Measurements from ENCODE around the gene FLYWCH2. TPM values are rescaled to one million over a fixed set of nuclear protein-coding genes. Genes with fewer than 3 reads are reported as not detected.
A peak's percentile ranks its signal among the peaks of the same experiment; 100 is the strongest.

The FLYWCH2 gene
- total RNA-seq, 2 experiments from 2014 or later: 18.9 to 19.3 TPM

DNA sequence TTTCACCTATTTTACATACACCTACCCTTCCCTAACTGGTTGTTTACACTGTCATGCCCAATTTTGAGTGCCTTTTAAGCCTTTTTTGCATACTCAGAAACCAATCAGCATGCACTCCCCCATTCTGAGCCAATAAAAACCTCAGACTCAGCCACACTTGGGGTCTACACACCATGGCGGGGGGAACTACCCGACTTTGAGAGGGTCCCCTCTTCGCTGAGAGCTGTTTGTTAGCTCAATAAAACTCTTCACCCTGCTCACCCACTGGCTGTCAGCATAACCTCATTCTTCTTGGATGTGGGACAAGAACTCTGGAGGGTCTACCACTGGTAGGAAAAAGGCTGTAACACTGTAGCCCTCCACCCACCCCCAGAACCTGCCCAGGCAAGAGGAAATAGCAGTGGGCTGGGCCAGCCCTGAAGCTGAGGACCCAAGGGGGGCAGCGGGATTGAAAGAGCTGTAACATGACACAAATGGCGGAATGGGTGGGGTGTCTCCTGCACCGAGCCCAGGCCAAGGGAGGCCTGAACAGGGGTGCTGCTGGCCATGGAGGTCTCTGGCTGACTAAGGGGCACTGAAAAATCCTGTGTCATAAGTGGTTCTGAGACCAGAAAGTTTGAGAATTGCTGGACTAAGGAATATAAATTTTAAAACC lies 3.0 kb upstream of the FLYWCH2 start:
- ATAC-seq: no peak
- peaks cover 7% of the 10 kb centered on the region for H3K4me1 Mint-ChIP-seq (ENCODE audit: low read depth)
- no peak overlapping the region for H3K27ac Mint-ChIP-seq
- no peak overlapping the region for H3K4me3 Mint-ChIP-seq
- no peaks in the 10 kb centered on the region for H3K36me3 Mint-ChIP-seq (ENCODE audit: low read depth)
- TF ChIP-seq, protein P1, sequence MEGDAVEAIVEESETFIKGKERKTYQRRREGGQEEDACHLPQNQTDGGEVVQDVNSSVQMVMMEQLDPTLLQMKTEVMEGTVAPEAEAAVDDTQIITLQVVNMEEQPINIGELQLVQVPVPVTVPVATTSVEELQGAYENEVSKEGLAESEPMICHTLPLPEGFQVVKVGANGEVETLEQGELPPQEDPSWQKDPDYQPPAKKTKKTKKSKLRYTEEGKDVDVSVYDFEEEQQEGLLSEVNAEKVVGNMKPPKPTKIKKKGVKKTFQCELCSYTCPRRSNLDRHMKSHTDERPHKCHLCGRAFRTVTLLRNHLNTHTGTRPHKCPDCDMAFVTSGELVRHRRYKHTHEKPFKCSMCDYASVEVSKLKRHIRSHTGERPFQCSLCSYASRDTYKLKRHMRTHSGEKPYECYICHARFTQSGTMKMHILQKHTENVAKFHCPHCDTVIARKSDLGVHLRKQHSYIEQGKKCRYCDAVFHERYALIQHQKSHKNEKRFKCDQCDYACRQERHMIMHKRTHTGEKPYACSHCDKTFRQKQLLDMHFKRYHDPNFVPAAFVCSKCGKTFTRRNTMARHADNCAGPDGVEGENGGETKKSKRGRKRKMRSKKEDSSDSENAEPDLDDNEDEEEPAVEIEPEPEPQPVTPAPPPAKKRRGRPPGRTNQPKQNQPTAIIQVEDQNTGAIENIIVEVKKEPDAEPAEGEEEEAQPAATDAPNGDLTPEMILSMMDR (IDR thresholded peaks at IDR 0.05): no peak
- ChIA-PET CTCF (interaction anchor here (0.7 to 1.9 kb wide), 5 partner anchors 12 to 41 kb away, joined by 3 to 11 read pairs (median 4); no protein-coding TSS in a partner anchor), POLR2A (interaction anchor here (1.1 kb wide), 1 partner anchor 12 kb away, joined by 4 read pairs; no protein-coding TSS in a partner anchor)
- no peak for DNase-seq
- H3K9me3 Mint-ChIP-seq: peaks cover 1% of the 10 kb centered on the region
- intact Hi-C loops (cut with micrococcal nuclease): loop anchor here (5.0 kb wide), 1 partner anchor 32 kb away; the partner anchor contains the start of gene FLYWCH1
- peaks cover 3% of the 10 kb centered on the region for H3K27me3 Mint-ChIP-seq

DNA sequence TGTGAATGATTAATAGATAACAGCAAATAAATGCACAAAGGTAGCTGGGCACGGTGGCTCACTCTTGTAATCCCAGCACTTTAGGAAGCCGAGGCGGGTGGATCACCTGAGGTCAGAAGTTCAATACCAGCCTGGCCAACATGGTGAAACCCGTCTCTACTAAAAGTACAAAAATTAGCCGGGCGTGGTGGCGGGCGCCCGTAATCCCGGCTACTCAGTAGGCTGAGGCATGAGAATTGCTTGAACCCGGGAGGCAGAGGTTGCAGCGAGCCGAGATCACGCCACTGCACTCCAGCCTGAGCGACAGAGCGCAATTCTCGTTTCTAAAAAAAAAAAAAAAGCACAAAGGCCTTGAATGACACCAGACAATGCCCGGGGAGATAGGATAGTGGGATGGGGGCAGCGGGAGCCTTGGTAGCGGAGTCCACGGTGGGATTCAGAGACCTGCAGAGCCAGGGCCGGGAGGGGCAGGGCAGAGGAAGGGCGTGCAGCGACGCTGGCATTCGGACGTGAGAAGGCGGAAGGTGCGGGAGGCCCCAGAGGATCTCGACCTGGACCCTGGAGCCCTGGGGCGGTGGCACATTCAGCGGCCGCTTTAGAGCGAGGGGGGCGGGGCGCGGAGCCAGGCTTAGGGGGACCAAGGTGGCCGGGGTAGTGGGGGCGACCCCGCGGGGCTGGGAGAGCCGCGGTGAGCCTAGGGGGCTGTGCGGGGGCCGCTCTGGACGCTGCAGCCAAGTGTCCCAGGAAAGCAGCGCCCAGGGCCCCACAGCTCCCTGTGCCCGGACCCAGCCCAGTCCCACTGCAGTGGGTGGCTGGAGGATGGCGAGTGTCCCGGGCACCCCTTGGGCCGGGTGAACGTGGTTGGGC lies 999 bp upstream of the FLYWCH2 start:
- TF ChIP-seq, protein P1 (IDR thresholded peaks at IDR 0.05): no peak
- H3K36me3 Mint-ChIP-seq (ENCODE audit: low read depth): no peaks in the 10 kb centered on the region

DNA sequence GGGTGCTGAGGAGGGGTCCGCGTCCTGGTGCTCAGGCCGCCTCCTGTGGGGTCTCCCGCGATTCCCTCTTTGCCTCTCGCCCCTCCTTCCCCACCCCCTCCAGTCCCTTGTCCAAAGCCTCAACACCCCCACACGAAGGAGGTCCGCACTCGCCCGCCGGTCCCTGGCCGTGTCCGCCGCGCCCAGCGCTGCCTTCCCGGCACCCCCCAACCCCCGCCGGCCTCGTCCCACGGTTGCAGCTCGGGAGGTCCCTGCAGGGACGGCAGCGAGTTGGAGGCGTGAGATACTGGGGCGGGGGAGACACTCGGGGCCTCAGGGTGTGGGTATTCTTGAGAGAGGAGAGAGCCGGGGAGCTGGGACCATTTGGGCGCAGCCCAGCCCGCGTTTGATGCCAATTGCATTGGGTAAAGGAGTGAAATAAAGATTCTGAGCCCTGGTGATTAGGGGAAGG lies 468 bp downstream of the FLYWCH2 start:
- peak overlapping the region; percentile 89 for H3K4me3 Mint-ChIP-seq
- intact Hi-C loops (cut with micrococcal nuclease): no loop called here
- H3K27ac Mint-ChIP-seq: peak overlapping the region; percentile 74
- ATAC-seq (no peak), DNase-seq (peak; percentile 24)
- H3K4me1 Mint-ChIP-seq (ENCODE audit: low read depth): peaks cover 13% of the 10 kb centered on the region
- peaks cover 1% of the 10 kb centered on the region for H3K9me3 Mint-ChIP-seq
- CTCF ChIA-PET: interaction anchor here (0.6 to 3.8 kb wide), 14 partner anchors 12 to 86 kb away, joined by 3 to 27 read pairs (median 4); no protein-coding TSS in a partner anchor
- no peaks in the 10 kb centered on the region for H3K27me3 Mint-ChIP-seq
- POLR2A ChIA-PET: interaction anchor here (0.5 to 2.3 kb wide), 6 partner anchors 10 to 350 kb away, joined by 3 to 12 read pairs (median 3); no protein-coding TSS in a partner anchor
- H3K36me3 Mint-ChIP-seq (ENCODE audit: low read depth): peaks cover 1% of the 10 kb centered on the region
- TF ChIP-seq, protein P1 (IDR thresholded peaks at IDR 0.05): no peak

More for the DNA sequence above, 999 bp upstream of the FLYWCH2 start:
- ChIA-PET POLR2A (interaction anchor here (0.7 to 2.3 kb wide), 9 partner anchors 9 to 320 kb away, joined by 3 to 12 read pairs (median 3); no protein-coding TSS in a partner anchor), CTCF (interaction anchor here (0.9 to 3.8 kb wide), 9 partner anchors 8 to 45 kb away, joined by 3 to 27 read pairs (median 10); no protein-coding TSS in a partner anchor)
- ATAC-seq (peak; percentile 2), DNase-seq (peak; percentile 50)
- H3K27ac Mint-ChIP-seq: peak overlapping the region; percentile 91
- H3K4me3 Mint-ChIP-seq: peak overlapping the region; percentile 89
- H3K9me3 Mint-ChIP-seq: peaks cover 1% of the 10 kb centered on the region
- intact Hi-C loops (cut with micrococcal nuclease): no loop called here
- peaks cover 13% of the 10 kb centered on the region for H3K4me1 Mint-ChIP-seq (ENCODE audit: low read depth)
- H3K27me3 Mint-ChIP-seq: no peaks in the 10 kb centered on the region

DNA sequence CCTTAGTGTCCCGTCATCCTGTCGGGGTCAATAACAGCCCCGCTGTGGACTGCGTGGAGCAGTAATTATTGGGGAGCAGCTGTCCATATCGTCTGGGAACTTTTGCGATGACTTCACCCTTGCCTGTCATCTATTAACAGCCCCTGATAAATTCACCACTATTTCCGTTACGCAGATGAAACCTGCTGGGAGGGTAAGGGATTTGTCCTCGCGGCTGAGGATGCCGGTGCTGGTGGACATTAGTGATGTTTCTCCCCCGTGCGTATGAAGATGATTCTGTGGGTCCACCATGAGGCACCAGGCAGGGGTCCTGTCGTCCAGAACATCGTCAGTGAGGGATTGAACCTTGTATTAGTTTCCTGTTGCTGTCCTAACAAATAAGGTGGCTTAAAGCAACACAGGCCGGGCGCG lies 1.0 kb downstream of the FLYWCH2 start:
- TF ChIP-seq, protein P1 (IDR thresholded peaks at IDR 0.05): no peak
- Mint-ChIP-seq H3K27ac (peak overlapping the region; percentile 74), H3K4me3 (peak overlapping the region; percentile 89), H3K36me3 (ENCODE audit: low read depth) (peaks cover 2% of the 10 kb centered on the region), H3K4me1 (ENCODE audit: low read depth) (peaks cover 13% of the 10 kb centered on the region), H3K9me3 (peaks cover 1% of the 10 kb centered on the region), H3K27me3 (no peaks in the 10 kb centered on the region)
- ChIA-PET CTCF (interaction anchor here (0.6 to 3.8 kb wide), 10 partner anchors 16 to 86 kb away, joined by 3 to 27 read pairs (median 6); no protein-coding TSS in a partner anchor), POLR2A (interaction anchor here (1.0 to 2.3 kb wide), 4 partner anchors 11 to 29 kb away, joined by 3 to 12 read pairs (median 4); no protein-coding TSS in a partner anchor)
- DNase-seq (no peak), ATAC-seq (no peak)
- intact Hi-C loops (cut with micrococcal nuclease): no loop called here

Data from activated CD8-positive, alpha-beta T cell treated with anti-CD3 and anti-CD28 coated beads for 36 hours (primary cell).